ENCODE data around the gene OR7G1.

The OR7G1 gene

GRCh38 chr19:9065457-9066014 is 50.0 kb downstream of the OR7G1 start:
- FAIRE-seq (no peak), DNase-seq (ENCODE audit: insufficient read length, low spot score) (no peak)
- TF ChIP-seq CTCF (IDR thresholded peaks at IDR 0.05; ENCODE audit: insufficient read depth, missing control alignments) = no peak

All from D721Med (cell line).